Astrocyte (in vitro differentiated cells and primary cell): ENCODE measurements around the gene MACROH2A1. TPM values are rescaled to one million over a fixed set of nuclear protein-coding genes. Genes with fewer than 3 reads are reported as not detected.

ENCODE experiments used
- DNase-seq: peaks from one replicate; pipeline ENCODE4 v3.0.0-alpha.2; 2010; ENCODE audit warnings: low read depth
- FAIRE-seq: peaks from 2 replicates; lab custom pipeline; 2011; peaks lifted over from hg19 to GRCh38; lab: Jason Lieb, UNC
- H2AFZ ChIP-seq: 2 replicates; pipeline ENCODE4 v1.6.0; 2012; ENCODE audit warnings: low read depth, low read length, inconsistent platforms
- H3K27ac ChIP-seq: 2 replicates; pipeline ENCODE4 v1.5.1; 2011; ENCODE audit warnings: low read depth, low read length, inconsistent platforms
- H3K27me3 ChIP-seq: 2 replicates; pipeline ENCODE4 v1.6.0; 2011; ENCODE audit warnings: low read length, inconsistent platforms; ENCODE audit not compliant: insufficient read depth
- H3K36me3 ChIP-seq: 2 replicates; pipeline ENCODE4 v1.5.1; 2011; ENCODE audit warnings: low read length, inconsistent platforms; ENCODE audit not compliant: insufficient read depth
- H3K4me1 ChIP-seq: 2 replicates; pipeline ENCODE4 v1.5.1; 2011; ENCODE audit warnings: low read length, inconsistent platforms; ENCODE audit not compliant: insufficient read depth
- H3K4me2 ChIP-seq: 2 replicates; pipeline ENCODE4 v1.6.0; 2012; ENCODE audit warnings: low read length, inconsistent platforms
- H3K4me3 ChIP-seq: 2 replicates; pipeline ENCODE4 v1.5.1; 2011; ENCODE audit warnings: low read depth, mild to moderate bottlenecking, low read length, inconsistent platforms; ENCODE audit not compliant: insufficient read depth
- H3K79me2 ChIP-seq: 2 replicates; pipeline ENCODE4 v1.6.0; 2012; ENCODE audit warnings: mild to moderate bottlenecking, low read length, inconsistent platforms; ENCODE audit not compliant: insufficient read depth
- H3K9ac ChIP-seq: 2 replicates; pipeline ENCODE4 v1.6.0; 2012; ENCODE audit warnings: mild to moderate bottlenecking, low read length, inconsistent platforms
- H3K9me3 ChIP-seq: 2 replicates; pipeline ENCODE4 v1.5.1; 2012; ENCODE audit warnings: low read depth, mild to moderate bottlenecking, low read length, inconsistent platforms; ENCODE audit not compliant: insufficient read depth
- H4K20me1 ChIP-seq: 2 replicates; pipeline ENCODE4 v1.6.0; 2012; ENCODE audit warnings: low read length, inconsistent platforms; ENCODE audit not compliant: insufficient read depth
- H3K27ac Mint-ChIP-seq: one replicate; pipeline ENCODE4 v1.8.0; 2021; ENCODE audit warnings: mild to moderate bottlenecking, mixed read lengths; ENCODE audit not compliant: unreplicated experiment
- H3K27me3 Mint-ChIP-seq: one replicate; pipeline ENCODE4 v1.8.0; 2021; ENCODE audit warnings: low read depth, mixed read lengths; ENCODE audit not compliant: unreplicated experiment
- H3K36me3 Mint-ChIP-seq: one replicate; pipeline ENCODE4 v1.8.0; 2021; ENCODE audit warnings: low read depth, mixed read lengths; ENCODE audit not compliant: unreplicated experiment
- H3K4me1 Mint-ChIP-seq: one replicate; pipeline ENCODE4 v1.8.0; 2021; ENCODE audit warnings: low read depth, mixed read lengths; ENCODE audit not compliant: unreplicated experiment
- H3K4me3 Mint-ChIP-seq: one replicate; pipeline ENCODE4 v1.8.0; 2021; ENCODE audit warnings: mild to moderate bottlenecking, moderate library complexity, mixed read lengths; ENCODE audit not compliant: unreplicated experiment
- H3K9me3 Mint-ChIP-seq: one replicate; pipeline ENCODE4 v1.8.0; 2021; ENCODE audit warnings: mild to moderate bottlenecking, mixed read lengths; ENCODE audit not compliant: unreplicated experiment
- CTCF ChIP-seq: IDR thresholded peaks from 2 replicates; pipeline ENCODE4 v1.5.1; 2011; ENCODE audit warnings: low read depth, mild to moderate bottlenecking, inconsistent platforms, low read length, moderate library complexity; ENCODE audit not compliant: insufficient read depth
- EZH2 ChIP-seq: IDR thresholded peaks from 2 replicates; pipeline ENCODE4 v1.6.1; 2012; ENCODE audit warnings: mild to moderate bottlenecking, low read length, inconsistent platforms; ENCODE audit not compliant: insufficient read depth
- total RNA-seq: library from RNA; stranded (reverse); gene quantifications from 2 replicates; pipeline ENCODE4 v1.2.1, GENCODE V29; 2021

Gene MACROH2A1
- total RNA-seq, 1 donor from 2014 or later = 143 TPM

- H3K27me3 ChIP-seq = no peaks in the 10 kb centered on the region
- TF ChIP-seq EZH2 (no peak), CTCF (no peak)
- H4K20me1 ChIP-seq = peaks cover 39% of the 10 kb centered on the region
- H3K79me2 ChIP-seq = no peaks in the 10 kb centered on the region
- no peak overlapping the region for H2AFZ ChIP-seq
- no peak overlapping the region for H3K4me2 ChIP-seq
- H3K9ac ChIP-seq = no peak overlapping the region
- H3K4me3 ChIP-seq = no peak overlapping the region
- Mint-ChIP-seq H3K4me3 (no peak overlapping the region), H3K36me3 (no peaks in the 10 kb centered on the region), H3K27me3 (peaks cover under 1% of the 10 kb centered on the region), H3K27ac (no peak overlapping the region), H3K4me1 (peaks cover 12% of the 10 kb centered on the region), H3K9me3 (no peaks in the 10 kb centered on the region)
- no peaks in the 10 kb centered on the region for H3K9me3 ChIP-seq
- peaks cover 9% of the 10 kb centered on the region for H3K4me1 ChIP-seq
- DNase-seq (no peak), FAIRE-seq (no peak)
- peaks cover 2% of the 10 kb centered on the region for H3K36me3 ChIP-seq
- H3K27ac ChIP-seq = no peak overlapping the region
Measured at GRCh38 chr5:135330798-135331096, 68.3 kb downstream of the MACROH2A1 start.

GRCh38 chr5:135329913-135330797 lies 68.9 kb downstream of the MACROH2A1 start:
- no peak overlapping the region for H3K27ac ChIP-seq
- FAIRE-seq (no peak), DNase-seq (no peak)
- peaks cover 33% of the 10 kb centered on the region for H4K20me1 ChIP-seq
- no peak overlapping the region for H3K4me3 ChIP-seq
- H3K9me3 Mint-ChIP-seq = no peaks in the 10 kb centered on the region
- no peaks in the 10 kb centered on the region for H3K79me2 ChIP-seq
- no peaks in the 10 kb centered on the region for H3K9me3 ChIP-seq
- peaks cover 12% of the 10 kb centered on the region for H3K4me1 Mint-ChIP-seq
- peaks cover 2% of the 10 kb centered on the region for H3K36me3 ChIP-seq
- H3K27me3 Mint-ChIP-seq = peaks cover 4% of the 10 kb centered on the region
- H3K27me3 ChIP-seq = no peaks in the 10 kb centered on the region
- H3K4me3 Mint-ChIP-seq = no peak overlapping the region
- H3K9ac ChIP-seq = no peak overlapping the region
- TF ChIP-seq CTCF = no peak
- no peak for TF ChIP-seq EZH2
- no peak overlapping the region for H2AFZ ChIP-seq
- H3K27ac Mint-ChIP-seq = no peak overlapping the region
- H3K4me1 ChIP-seq = peaks cover 9% of the 10 kb centered on the region
- H3K36me3 Mint-ChIP-seq = no peaks in the 10 kb centered on the region
- H3K4me2 ChIP-seq = no peak overlapping the region
